HG03103 (cell line): ENCODE measurements around the gene LYSET.
"Not testable (repeated sequence)": the region's sequence is repeated elsewhere in the genome, so short reads cannot be mapped to it uniquely, and the experiment has no call there.

Experiments used
- ATAC-seq: cut with Tn5 transposase; IDR thresholded peaks from one replicate; pipeline ENCODE4 v1.9.1; 2021; ENCODE audit warnings: low read depth; ENCODE audit not compliant: unreplicated experiment

The LYSET gene

GRCh38 chr14:93214598-93214997, 29.5 kb downstream of the LYSET start:
- ATAC-seq = no peak

GRCh38 chr14:93219103-93219726, 34.1 kb downstream of the LYSET start:
- ATAC-seq = no peak

- ATAC-seq = no peak
Observed at GRCh38 chr14:93220509-93220908, 35.4 kb downstream of the LYSET start.

GRCh38 chr14:93223565-93223964, 38.4 kb downstream of the LYSET start:
- ATAC-seq = no peak

GRCh38 chr14:93228550-93228949, 43.4 kb downstream of the LYSET start:
- ATAC-seq = no peak

- no peak for ATAC-seq
Observed at GRCh38 chr14:93230539-93230938, 45.4 kb downstream of the LYSET start.

- no peak for ATAC-seq
Observed at GRCh38 chr14:93231129-93231979, 46.2 kb downstream of the LYSET start.

GRCh38 chr14:93232159-93232558, 47.0 kb downstream of the LYSET start:
- ATAC-seq = no peak

GRCh38 chr14:93233078-93233477, 48.0 kb downstream of the LYSET start:
- not testable (repeated sequence) for ATAC-seq

- no peak for ATAC-seq
Observed at GRCh38 chr14:93234798-93235197, 49.7 kb downstream of the LYSET start.
